ENCODE data around the gene NTM.

NTM gene

DNA sequence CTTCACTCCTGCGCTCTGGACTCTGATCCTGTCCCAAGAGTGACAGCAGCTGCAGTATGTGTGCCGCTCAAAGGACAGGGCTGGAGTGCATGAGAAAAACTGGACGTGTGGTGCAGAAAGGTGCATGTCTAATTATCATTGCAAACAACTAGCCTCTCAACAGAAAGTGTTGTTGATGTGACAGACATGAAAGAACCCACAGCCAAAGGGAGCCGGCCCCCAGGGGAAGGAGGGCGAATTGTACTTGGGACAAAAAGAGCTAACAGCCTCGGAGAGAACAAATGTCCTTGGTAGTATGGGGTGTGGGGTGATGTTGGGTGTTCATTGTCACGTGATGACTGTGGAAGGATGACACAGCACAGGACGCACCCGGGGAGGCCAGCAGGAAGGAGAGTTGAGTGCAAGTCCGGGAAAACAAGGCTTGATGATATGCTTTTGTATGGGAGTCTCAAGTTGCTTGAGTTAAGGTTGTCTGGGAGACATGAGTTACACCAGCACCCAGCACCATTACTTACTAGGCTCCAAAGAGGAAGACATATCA, 325.5 kb downstream of the NTM start:
- in situ Hi-C loops (cut with MboI; ENCODE audit: low sequenced_read_pairs) = no loop called here

DNA sequence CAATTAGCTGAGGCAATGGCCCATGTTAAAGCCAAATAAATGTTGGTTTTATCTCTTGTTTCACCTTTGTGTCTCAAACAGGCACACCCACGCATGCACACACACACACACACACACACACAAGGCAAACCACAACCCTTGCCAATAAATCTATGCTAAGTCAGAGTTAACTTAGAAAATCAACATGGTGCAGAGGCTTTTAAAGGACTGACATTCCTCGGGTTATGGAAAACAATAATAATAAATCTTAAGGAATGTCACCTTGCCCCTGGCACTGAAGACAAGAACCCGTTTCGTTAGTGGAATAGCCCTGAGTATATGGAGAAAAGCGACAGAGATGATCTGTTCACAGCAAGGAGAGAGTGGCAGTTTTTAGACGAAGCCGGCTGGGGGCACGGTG, 326.3 kb downstream of the NTM start:
- in situ Hi-C loops (cut with MboI; ENCODE audit: low sequenced_read_pairs) = no loop called here

DNA sequence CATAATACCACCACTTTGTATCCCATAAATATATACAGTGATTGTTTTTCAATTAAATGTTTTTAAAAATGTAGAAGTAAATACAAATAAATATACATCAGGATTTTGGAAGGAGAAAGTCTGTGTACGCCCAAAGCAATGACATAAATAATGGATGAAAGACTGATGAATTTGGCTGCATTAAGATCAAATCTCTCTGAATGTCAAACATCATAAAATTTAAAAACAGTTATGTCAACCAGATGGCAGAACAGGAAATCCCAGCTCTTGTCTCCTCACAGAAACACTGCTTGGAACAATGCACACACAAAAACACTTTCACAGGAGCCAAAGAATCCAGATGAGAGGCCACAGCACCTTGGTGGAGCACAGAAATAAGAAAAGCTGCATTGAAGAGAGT, 332.9 kb downstream of the NTM start:
- in situ Hi-C loops (cut with MboI; ENCODE audit: low sequenced_read_pairs) = no loop called here

DNA sequence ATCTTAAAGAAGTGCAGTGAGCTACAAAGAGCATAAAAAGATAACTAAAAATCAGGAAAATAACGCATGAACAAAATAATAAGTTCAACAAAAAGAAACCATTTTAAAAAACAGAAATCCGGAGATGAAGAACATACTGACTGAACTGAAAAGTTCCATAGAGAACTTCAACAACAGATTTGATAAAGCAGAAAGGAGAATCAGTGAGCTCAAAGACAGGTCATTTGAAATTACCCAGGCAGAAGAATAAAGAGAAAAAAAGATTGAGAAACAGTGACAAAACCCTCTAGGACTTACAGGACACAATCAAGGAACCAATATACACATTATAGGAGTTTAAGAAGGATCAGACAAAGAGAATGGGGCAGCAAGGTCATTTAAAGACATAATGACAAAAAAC, 334.3 kb downstream of the NTM start:
- in situ Hi-C loops (cut with MboI; ENCODE audit: low sequenced_read_pairs) = no loop called here

DNA sequence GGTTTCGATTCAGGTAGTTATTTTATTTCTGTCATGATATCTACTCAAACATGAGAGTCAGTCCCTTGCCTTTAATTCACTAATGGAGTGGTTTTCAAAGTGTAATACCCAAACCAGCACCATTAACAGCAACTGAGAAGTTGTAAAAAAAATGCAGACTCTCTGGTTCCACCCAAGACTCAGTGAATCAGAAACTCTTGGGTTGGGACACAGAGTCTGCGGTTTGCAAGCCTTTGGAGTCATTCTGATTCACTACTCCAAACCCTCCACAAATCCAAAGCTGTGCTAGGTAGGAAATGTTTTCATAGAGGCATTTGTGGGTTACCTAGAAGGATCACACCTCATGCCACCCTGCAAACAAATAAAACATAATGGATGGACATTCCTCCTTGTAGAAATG, 340.1 kb downstream of the NTM start:
- in situ Hi-C loops (cut with MboI; ENCODE audit: low sequenced_read_pairs) = no loop called here

DNA sequence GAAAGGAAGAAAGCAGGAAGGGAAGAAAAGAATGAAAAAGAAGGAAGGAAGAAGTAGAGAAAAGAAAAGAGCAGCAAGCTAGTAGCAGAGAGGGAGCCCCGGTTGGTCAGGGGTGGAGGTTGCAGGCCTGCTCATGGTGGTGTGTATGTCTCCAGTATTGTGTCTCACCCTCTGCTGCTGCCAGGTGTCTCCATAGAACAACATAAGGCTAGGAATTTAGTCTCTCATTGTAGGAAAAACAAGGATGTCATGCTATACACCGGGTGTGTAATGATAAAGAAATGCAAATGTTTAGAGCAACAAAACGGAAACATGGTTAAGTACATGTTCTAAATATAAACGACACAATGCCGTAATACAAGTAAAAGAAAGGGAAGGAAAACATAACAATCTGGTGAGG, 342.5 kb downstream of the NTM start:
- in situ Hi-C loops (cut with MboI; ENCODE audit: low sequenced_read_pairs) = no loop called here

DNA sequence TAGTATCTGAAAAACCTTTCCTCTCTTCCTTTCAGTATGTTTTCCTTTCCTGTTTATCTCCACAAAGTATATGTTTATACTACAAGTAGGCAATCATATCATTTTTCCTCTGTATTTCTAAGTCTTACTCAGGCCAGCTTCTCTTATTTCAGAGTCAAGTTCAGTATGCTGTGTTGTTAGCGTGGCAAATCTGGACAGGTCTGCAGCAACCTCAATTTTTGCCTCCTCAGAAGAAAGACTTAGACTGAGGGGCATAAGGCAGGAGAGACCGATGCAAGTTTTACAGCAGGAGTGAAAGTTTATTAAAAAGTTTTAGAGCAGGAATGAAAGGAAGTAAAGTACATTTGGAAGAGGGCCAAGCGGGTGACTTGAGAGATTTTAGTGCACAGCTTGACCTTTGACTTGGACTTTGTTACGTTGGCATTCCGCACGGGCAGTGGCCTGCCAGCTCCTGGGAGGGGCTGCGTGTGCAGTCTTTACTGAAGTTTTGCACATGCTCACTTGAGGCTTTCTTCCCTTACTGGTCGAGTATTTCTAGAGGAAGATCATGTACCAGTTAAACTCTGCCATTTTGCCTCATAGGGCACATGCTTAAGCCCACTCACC, 343.2 kb downstream of the NTM start:
- in situ Hi-C loops (cut with MboI; ENCODE audit: low sequenced_read_pairs) = no loop called here

DNA sequence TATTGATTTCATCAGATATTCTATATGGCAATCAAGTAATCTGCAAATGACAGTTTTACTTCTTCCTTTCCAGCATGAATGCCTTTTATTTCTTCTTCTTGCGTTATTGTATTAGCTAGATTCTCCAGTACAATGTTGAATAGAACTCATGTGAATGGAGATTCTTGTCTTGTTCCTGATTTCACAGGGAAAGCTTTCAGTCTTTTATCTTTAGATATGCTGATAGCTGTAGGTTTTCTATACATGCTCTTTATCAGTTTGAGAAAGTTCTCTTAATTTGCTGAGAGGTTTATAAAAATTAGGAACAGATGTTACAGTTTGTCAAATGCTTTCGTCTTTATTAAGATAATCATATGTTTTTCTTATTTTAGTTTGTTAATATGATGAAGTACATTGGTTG, 347.2 kb downstream of the NTM start:
- in situ Hi-C loops (cut with MboI; ENCODE audit: low sequenced_read_pairs) = no loop called here

DNA sequence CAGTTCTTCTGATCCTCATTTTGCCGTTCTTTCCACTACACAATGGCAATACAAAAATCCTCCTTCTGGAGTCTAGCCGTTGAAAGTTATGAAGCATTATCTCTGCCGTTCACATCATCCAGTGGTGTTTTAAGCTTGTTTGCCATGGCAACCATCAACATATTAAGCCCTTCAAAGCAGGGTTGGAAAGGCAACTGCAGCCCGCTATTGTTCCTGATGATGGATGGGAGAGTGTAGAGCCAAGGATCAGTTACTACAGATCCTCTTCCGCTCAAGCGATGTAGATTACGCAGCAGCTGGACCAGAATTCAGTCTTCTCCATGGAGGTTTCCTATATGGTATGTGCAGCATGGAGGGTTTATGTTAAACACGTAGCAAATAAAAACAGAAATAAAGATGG, 352.7 kb downstream of the NTM start:
- in situ Hi-C loops (cut with MboI; ENCODE audit: low sequenced_read_pairs) = no loop called here

DNA sequence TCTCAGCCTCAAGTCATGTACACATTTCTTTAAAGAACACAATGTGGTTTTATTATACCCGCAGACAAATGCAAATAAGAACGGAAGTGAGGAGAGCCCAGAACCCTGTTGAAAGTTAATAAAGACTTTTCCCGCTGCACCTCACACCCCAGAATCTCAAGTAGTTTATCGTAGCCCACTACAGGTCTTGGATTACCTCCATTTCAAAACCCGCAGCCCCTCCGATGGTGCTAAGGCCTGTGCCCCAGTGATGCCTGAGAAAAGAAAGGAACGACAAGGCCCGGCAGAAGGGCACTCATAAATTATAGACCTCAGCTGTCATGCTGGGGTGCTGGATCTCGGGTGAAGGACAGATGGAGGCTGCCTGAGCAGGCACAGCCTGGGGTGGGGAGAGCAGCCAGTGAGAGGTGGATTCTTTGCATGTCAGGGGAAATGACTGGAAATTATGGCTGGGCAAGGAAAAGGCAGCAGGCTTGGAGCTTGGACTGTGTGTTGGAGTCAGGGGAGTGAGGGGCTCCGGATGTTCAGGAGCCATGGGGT, 354.1 kb downstream of the NTM start:
- in situ Hi-C loops (cut with MboI; ENCODE audit: low sequenced_read_pairs) = no loop called here

DNA sequence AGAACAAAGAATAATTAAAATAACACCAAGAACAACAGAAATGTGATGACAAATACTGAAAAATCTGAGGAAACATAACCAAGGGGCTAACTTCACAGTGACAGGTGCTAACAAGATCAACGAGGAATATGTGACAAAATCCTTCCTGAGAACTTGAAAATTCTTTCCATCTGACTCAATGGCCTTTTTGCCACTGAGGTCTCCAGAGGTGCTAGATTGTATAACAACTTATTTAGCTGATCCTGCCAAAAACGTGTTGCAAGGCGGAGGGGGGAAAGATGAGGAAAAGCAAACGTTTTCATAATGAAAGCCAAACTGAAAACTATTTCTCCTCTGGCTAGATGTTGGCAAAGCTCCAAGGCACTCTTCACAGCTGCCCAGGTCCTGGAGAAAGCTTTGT, 364.5 kb downstream of the NTM start:
- in situ Hi-C loops (cut with MboI; ENCODE audit: low sequenced_read_pairs) = no loop called here

DNA sequence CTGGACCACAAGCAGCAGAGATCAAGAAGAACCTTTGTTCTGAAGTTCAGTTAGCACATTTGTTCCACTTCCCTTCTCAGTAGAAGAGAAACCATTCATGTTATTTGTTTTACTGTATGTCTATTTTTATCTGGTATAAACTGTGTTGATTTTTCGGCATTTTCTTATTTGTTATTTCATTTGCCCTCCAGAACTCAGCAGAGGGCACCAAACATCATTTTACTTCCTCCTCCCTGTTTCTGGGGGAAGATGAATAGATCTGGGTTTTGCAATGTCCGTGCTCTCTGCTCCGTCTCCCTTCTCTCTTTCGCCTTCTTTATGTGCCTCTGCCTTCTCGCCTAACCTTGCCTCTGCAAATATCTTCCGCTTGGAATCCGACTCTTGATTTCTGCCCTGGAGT, 366.9 kb downstream of the NTM start:
- in situ Hi-C loops (cut with MboI; ENCODE audit: low sequenced_read_pairs) = no loop called here

DNA sequence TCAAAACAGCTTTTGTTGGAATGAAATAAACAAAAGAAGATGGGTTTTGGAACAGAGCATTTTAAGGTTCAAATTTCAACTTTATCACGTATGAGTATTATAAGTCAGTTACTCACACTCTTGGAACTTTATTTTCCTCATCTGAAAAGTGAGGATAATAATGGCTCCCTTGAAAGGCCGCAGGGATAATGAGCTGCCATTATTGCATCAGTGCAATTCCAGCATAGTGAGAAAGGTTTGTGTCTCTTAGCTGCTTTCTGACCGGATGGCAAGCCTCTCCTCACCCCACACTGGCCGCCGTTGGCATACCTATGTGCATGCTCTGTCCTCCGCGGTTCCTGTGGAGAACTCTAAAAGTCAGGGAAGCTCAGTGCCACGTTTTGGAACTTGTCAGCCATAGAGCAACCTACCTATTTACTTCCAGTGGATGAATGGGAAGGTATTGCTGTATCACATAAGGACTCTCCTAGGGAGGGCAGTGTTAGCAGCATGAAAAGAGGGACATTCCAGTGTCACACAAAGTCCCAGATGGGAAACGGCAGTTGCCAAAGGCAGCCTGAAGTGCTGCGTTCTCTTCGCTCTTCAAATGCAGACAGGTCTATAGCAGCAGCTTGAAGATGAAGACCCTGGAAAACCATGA, 368.9 kb downstream of the NTM start:
- in situ Hi-C loops (cut with MboI; ENCODE audit: low sequenced_read_pairs) = no loop called here

DNA sequence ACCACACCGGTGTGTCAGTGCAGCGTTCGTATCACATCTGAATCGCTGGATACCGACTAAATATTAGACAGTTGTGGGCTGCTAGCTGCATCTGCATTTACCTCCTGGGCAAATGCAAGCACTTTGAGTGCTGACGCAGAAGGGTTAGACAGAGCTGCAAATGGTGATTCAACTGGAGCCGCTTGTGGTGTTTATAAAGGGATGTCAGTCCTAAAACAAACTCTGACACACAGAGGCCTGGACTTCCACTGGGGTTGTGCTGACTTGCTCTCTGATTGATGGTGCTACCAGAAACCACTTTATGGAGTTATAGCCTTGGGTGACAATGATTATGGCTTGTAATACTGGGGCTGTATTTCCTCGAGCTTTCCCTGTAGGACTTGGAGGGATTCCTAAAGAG, 374.4 kb downstream of the NTM start:
- in situ Hi-C loops (cut with MboI; ENCODE audit: low sequenced_read_pairs) = no loop called here

DNA sequence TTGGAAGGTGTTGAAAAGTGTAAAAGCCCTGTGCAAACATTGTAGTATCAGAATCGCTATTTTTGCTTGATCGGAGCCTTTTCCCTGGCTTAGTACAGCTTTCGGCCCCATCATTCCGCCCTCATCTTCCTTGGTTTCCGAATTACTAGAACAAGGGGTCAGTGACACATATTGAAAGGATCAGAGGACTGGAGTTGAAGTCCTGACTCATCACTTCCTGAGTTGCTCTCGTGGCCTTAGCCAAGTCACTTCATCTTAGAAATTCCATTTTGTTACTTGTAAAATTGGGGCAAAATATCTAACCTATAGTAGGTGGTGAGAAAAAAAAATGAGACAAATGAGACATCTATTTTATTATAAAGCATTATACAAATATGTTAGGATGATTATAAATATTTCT, 375.0 kb downstream of the NTM start:
- in situ Hi-C loops (cut with MboI; ENCODE audit: low sequenced_read_pairs) = no loop called here

DNA sequence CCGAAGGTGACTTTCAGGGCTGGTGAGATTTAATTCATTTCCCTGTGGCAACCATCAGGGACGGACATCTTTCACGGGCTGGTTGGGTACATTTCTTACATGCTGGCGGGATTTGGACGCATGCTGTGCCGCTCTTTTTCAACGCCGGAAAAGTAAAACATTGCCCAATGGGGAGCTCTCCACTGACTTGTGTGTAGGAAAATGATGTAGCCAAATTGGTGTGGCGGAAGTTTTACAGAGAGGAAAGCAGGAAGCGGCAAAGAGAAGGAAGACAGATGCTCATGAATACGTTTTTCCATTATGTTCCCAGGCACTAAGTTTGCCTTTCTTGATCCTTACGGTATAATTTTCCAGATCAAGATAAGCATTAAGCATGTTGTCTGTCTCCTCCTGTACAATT, 375.8 kb downstream of the NTM start:
- in situ Hi-C loops (cut with MboI; ENCODE audit: low sequenced_read_pairs) = no loop called here

DNA sequence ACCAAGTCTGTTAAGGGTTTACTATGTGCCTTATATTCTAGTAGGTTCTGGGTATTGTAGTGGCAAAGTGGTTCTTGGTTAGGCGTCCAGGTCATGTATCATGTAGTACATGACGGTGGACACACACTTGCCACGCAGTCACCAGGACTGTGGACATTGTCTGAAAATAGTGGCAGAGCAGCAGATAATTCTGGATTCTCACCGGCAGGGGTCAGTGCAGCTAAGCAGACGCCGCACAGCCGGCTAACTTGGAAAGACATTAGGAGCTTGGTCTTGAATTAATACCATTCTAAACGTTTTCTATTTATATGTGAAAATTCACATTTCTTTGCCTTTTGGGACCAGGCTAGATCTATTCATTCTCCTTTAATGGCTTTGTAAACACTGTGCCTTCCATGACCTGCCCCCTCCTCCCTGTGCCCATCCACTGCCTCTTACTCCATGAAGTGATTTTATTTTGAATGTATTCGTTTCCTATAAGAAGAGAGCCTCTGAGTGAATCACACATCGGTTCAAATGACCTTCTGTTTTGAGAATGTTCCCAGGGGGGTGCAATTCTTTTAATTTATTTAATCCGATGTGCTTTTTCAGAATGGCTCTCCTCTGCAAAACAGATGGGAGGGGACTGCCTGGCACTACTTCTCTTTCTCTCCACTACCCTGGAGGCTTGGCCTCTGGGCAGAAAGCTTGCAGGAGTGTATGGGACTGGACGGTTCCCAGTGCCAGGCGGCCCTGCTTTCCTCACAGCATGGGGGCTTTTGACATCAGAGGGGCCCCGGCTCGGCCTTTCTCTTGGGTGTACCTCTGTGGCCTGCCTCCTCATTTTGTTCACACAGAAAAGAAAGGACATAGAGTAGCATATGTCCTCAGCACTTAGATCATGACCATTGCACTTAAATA, 378.0 kb downstream of the NTM start:
- in situ Hi-C loops (cut with MboI; ENCODE audit: low sequenced_read_pairs) = no loop called here

DNA sequence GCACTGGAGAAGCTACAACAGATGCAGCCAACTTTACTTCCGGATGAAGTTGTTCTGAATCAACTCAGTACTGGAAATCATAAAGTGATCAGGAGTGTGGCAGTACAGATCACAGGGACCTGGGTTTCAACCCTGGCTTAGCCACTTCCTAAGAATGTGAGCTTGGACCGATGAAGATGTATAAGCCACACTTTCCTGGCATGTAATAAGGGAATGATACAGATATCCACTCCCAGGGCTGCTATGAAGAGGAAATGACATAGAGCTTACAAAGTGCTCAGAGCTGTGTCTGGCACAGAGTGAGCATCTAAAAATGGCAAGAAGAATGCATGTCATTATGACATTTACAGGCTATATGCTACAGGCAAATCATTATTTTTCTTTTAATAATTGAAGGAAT, 378.7 kb downstream of the NTM start:
- in situ Hi-C loops (cut with MboI; ENCODE audit: low sequenced_read_pairs) = no loop called here

DNA sequence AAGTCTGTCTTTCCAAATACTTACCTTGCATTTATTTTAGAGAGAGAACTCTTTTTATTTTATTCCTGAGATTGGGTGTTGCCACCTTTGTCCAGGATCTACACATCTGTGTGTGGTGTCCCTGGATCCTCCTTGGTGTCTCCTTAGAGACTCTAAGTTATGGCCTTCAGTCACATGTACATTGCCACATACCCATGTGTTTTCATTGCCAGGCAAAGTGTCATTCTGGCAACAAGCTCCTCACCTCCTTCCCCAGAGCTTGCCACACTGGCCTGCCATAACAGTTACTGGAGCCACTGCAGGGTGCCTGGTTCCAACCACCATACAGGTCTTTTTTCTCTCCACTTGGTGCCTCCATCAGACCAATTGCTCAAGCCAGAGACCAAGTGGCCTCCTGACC, 379.7 kb downstream of the NTM start:
- in situ Hi-C loops (cut with MboI; ENCODE audit: low sequenced_read_pairs) = no loop called here

DNA sequence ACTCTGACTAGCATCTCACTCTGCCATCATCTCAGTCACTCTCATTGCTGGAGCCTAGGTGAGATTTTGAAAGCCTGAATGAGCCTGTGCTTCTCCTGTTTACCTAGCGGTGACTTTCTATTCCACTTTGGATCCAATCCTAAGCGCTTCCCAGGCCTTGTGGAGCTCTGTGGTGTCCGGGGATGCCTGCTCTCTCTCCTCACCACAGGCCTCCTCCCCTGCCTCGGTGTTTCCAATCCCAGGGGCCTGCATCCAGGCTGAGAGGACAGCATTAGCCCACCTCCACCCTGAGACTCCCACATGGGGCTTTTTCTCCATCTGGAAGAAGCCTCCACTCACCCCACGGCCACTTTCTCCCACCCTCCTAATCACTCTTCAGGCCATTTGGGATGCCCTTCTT, 380.3 kb downstream of the NTM start:
- in situ Hi-C loops (cut with MboI; ENCODE audit: low sequenced_read_pairs) = no loop called here

DNA sequence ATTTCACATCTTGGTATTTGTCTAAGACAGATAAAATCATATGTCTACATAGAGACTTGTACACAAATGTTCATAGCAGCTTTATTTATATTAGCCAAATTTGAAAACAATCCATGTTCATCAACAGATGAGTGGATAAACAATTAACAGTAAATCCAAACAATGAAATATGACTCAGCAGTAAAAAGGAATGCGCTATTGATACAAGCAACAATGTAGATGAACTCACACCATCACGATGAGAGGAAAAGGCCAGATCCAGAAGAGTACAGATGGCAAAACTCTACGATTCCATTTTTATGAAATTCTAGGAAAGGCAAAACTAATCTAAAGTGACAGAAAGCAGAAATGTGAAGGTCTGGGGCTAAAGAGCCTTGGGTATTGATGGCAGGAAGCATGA, 384.3 kb downstream of the NTM start:
- in situ Hi-C loops (cut with MboI; ENCODE audit: low sequenced_read_pairs) = no loop called here
